Measurements from ENCODE around the gene USH2A.

DNA sequence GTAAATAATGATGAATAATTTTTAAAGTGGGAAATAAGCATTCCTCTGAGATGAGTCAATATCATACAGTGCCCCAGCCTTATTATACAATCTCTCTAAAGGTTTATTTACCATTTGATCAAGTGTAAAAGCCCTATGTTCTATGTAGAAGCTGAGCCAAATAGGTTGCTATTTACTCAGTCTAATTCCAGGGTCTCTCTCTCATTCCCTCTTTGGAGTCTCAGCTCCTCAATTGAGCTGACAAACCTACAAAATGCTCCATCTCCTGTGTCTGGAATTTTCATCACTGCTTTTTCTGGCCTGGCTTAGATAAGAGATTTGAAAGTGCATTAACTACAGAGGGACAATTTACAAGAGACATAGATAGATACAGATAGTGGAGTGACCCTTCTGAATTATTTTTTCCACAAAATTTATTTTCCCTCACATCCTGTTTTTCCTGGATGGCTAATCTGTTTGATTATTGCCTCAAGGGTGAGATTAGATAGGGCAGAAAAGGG is 24.8 kb upstream of the USH2A start:
- TF ChIP-seq RFX5 (IDR thresholded peaks at IDR 0.05; ENCODE audit: low read length) (0 out of 2 replicates have a peak, but pooled peaks have one; percentile 25), TAF1 (IDR thresholded peaks at IDR 0.05; ENCODE audit: borderline replicate concordance, low read depth, low read length) (no peak), USF1 (IDR thresholded peaks at IDR 0.05; ENCODE audit: borderline replicate concordance, low read depth) (no peak), CTCF (IDR thresholded peaks at IDR 0.05) (no peak), YY1 (IDR thresholded peaks at IDR 0.05; ENCODE audit: low read depth) (no peak), TCF12 (IDR thresholded peaks at IDR 0.05) (peak; percentile 46), SIN3A (IDR thresholded peaks at IDR 0.05; ENCODE audit: borderline replicate concordance, low read depth, low read length) (no peak), ZBTB33 (IDR thresholded peaks at IDR 0.05; ENCODE audit: borderline replicate concordance, low read depth) (no peak), ELF1 (IDR thresholded peaks at IDR 0.05) (no peak), RAD21 (IDR thresholded peaks at IDR 0.05; ENCODE audit: low read length) (peak; percentile 50; the same call in 1 of the 2 replicates)
- TF ChIP-seq, protein P1, sequence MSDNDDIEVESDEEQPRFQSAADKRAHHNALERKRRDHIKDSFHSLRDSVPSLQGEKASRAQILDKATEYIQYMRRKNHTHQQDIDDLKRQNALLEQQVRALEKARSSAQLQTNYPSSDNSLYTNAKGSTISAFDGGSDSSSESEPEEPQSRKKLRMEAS (IDR thresholded peaks at IDR 0.05; ENCODE audit: low read depth), result no peak
